Measurements from ENCODE around the gene PRXL2A.
"Not testable (repeated sequence)": the region's sequence is repeated elsewhere in the genome, so short reads cannot be mapped to it uniquely, and the experiment has no call there.

Gene PRXL2A

GRCh38 chr10:80415734-80416478 is 7.6 kb downstream of the PRXL2A start:
- Mint-ChIP-seq H3K4me1 (peaks cover 22 to 45% of the 10 kb centered on the region in 2 donors), H3K9me3 (no peaks in the 10 kb centered on the region), H3K27ac (no peak overlapping the region), H3K4me3 (no peak overlapping the region), H3K27me3 (no peaks in the 10 kb centered on the region), H3K36me3 (peaks cover 4 to 6% of the 10 kb centered on the region in 2 donors)
- ATAC-seq (replicated peaks) = no peak
- DNase-seq = no peak

- Mint-ChIP-seq H3K27me3 (no peaks in the 10 kb centered on the region), H3K27ac (no peak overlapping the region), H3K9me3 (no peaks in the 10 kb centered on the region), H3K4me3 (no peak overlapping the region), H3K36me3 (peaks cover 4 to 6% of the 10 kb centered on the region in 2 donors), H3K4me1 (peaks cover 25 to 49% of the 10 kb centered on the region in 2 donors)
- DNase-seq (no peak), ATAC-seq (replicated peaks) (no peak)
These were observed 8.2 kb downstream of the PRXL2A start for GRCh38 chr10:80416479-80417098.

GRCh38 chr10:80417256-80417655 is 8.9 kb downstream of the PRXL2A start:
- not testable (repeated sequence) for DNase-seq; H3K27me3 Mint-ChIP-seq; H3K4me3 Mint-ChIP-seq; ATAC-seq (replicated peaks); H3K27ac Mint-ChIP-seq; H3K36me3 Mint-ChIP-seq; H3K9me3 Mint-ChIP-seq
- peaks cover 27 to 54% of the 10 kb centered on the region in 2 donors for H3K4me1 Mint-ChIP-seq

GRCh38 chr10:80421050-80421706 is 12.8 kb downstream of the PRXL2A start:
- no peak for DNase-seq
- Mint-ChIP-seq H3K4me1 (peaks cover 22 to 49% of the 10 kb centered on the region in 2 donors), H3K4me3 (peak overlapping the region in 1 of 2 donors; percentile 44), H3K27ac (no peak overlapping the region), H3K9me3 (no peaks in the 10 kb centered on the region), H3K27me3 (no peaks in the 10 kb centered on the region), H3K36me3 (peaks cover 21 to 30% of the 10 kb centered on the region in 2 donors)
- no peak for ATAC-seq (replicated peaks)

- ATAC-seq (replicated peaks) = peak; percentile 91 to 93
- no peak for DNase-seq
- Mint-ChIP-seq H3K36me3 (peaks cover 24 to 34% of the 10 kb centered on the region in 2 donors), H3K4me1 (peaks cover 22 to 49% of the 10 kb centered on the region in 2 donors), H3K27ac (peak overlapping the region; percentile 81), H3K4me3 (no peak overlapping the region), H3K27me3 (no peaks in the 10 kb centered on the region), H3K9me3 (no peaks in the 10 kb centered on the region)
These were observed 13.6 kb downstream of the PRXL2A start for GRCh38 chr10:80421707-80422536.

- no peaks in the 10 kb centered on the region for H3K27me3 Mint-ChIP-seq
- no peaks in the 10 kb centered on the region for H3K9me3 Mint-ChIP-seq
- peaks cover 14 to 32% of the 10 kb centered on the region in 2 donors for H3K4me1 Mint-ChIP-seq
- no peak for DNase-seq
- ATAC-seq (replicated peaks) = no peak
- H3K4me3 Mint-ChIP-seq = no peak overlapping the region
- H3K27ac Mint-ChIP-seq = no peak overlapping the region
- H3K36me3 Mint-ChIP-seq = peaks cover 47 to 54% of the 10 kb centered on the region in 2 donors
These were observed 17.6 kb downstream of the PRXL2A start for GRCh38 chr10:80425901-80426300.

- DNase-seq (no peak), ATAC-seq (replicated peaks) (no peak)
- H3K27ac Mint-ChIP-seq = no peak overlapping the region
- H3K9me3 Mint-ChIP-seq = no peaks in the 10 kb centered on the region
- no peaks in the 10 kb centered on the region for H3K27me3 Mint-ChIP-seq
- H3K4me1 Mint-ChIP-seq = peaks cover 6 to 16% of the 10 kb centered on the region in 2 donors
- peaks cover 48 to 56% of the 10 kb centered on the region in 2 donors for H3K36me3 Mint-ChIP-seq
- H3K4me3 Mint-ChIP-seq = no peak overlapping the region
These were observed 19.2 kb downstream of the PRXL2A start for GRCh38 chr10:80427541-80427940.

GRCh38 chr10:80429521-80429973 is 21.2 kb downstream of the PRXL2A start:
- Mint-ChIP-seq H3K4me3 (no peak overlapping the region), H3K9me3 (no peaks in the 10 kb centered on the region), H3K27me3 (no peaks in the 10 kb centered on the region), H3K4me1 (peaks cover 0 to 5% of the 10 kb centered on the region in 2 donors), H3K36me3 (peaks cover 40 to 58% of the 10 kb centered on the region in 2 donors), H3K27ac (no peak overlapping the region)
- DNase-seq = no peak
- no peak for ATAC-seq (replicated peaks)

- Mint-ChIP-seq H3K27ac (no peak overlapping the region), H3K27me3 (no peaks in the 10 kb centered on the region), H3K9me3 (no peaks in the 10 kb centered on the region), H3K4me1 (peaks cover 0 to 5% of the 10 kb centered on the region in 2 donors), H3K36me3 (peaks cover 21 to 29% of the 10 kb centered on the region in 2 donors), H3K4me3 (no peak overlapping the region)
- DNase-seq = no peak
- no peak for ATAC-seq (replicated peaks)
These were observed 24.8 kb downstream of the PRXL2A start for GRCh38 chr10:80433134-80433533.

- no peaks in the 10 kb centered on the region for H3K27me3 Mint-ChIP-seq
- no peaks in the 10 kb centered on the region for H3K4me1 Mint-ChIP-seq
- no peak for ATAC-seq (replicated peaks)
- peaks cover 7 to 14% of the 10 kb centered on the region in 2 donors for H3K36me3 Mint-ChIP-seq
- DNase-seq = no peak
- no peak overlapping the region for H3K27ac Mint-ChIP-seq
- no peaks in the 10 kb centered on the region for H3K9me3 Mint-ChIP-seq
- no peak overlapping the region for H3K4me3 Mint-ChIP-seq
These were observed 28.2 kb downstream of the PRXL2A start for GRCh38 chr10:80436446-80437098.

GRCh38 chr10:80437227-80437626 is 28.9 kb downstream of the PRXL2A start:
- no peaks in the 10 kb centered on the region for H3K9me3 Mint-ChIP-seq
- no peak for ATAC-seq (replicated peaks)
- H3K27me3 Mint-ChIP-seq = no peaks in the 10 kb centered on the region
- no peak for DNase-seq
- peaks cover 6 to 11% of the 10 kb centered on the region in 2 donors for H3K36me3 Mint-ChIP-seq
- H3K27ac Mint-ChIP-seq = no peak overlapping the region
- no peak overlapping the region for H3K4me3 Mint-ChIP-seq
- H3K4me1 Mint-ChIP-seq = no peaks in the 10 kb centered on the region

GRCh38 chr10:80441831-80442230 is 33.5 kb downstream of the PRXL2A start:
- Mint-ChIP-seq H3K4me1 (peaks cover 9 to 14% of the 10 kb centered on the region in 2 donors), H3K4me3 (no peak overlapping the region), H3K27ac (no peak overlapping the region), H3K27me3 (peaks cover 0 to 5% of the 10 kb centered on the region in 2 donors), H3K36me3 (no peaks in the 10 kb centered on the region), H3K9me3 (no peaks in the 10 kb centered on the region)
- ATAC-seq (replicated peaks) (no peak), DNase-seq (no peak)

GRCh38 chr10:80442879-80443278 is 34.5 kb downstream of the PRXL2A start:
- H3K27ac Mint-ChIP-seq = no peak overlapping the region

More at GRCh38 chr10:80442879-80443278, 34.5 kb downstream of the PRXL2A start:
- ATAC-seq (replicated peaks) = no peak
- H3K27me3 Mint-ChIP-seq = peaks cover 0 to 5% of the 10 kb centered on the region in 2 donors
- no peaks in the 10 kb centered on the region for H3K9me3 Mint-ChIP-seq
- H3K4me1 Mint-ChIP-seq = peaks cover 11 to 14% of the 10 kb centered on the region in 2 donors
- DNase-seq = no peak
- H3K36me3 Mint-ChIP-seq = no peaks in the 10 kb centered on the region
- no peak overlapping the region for H3K4me3 Mint-ChIP-seq

Measured in stimulated activated naive B cell treated with anti-CD40 and anti-IgM and Interleukin-4, amounts not matched to agents 10 μg/mL and 1 μg/mL and 100 μg/mL, for 72 hours (primary cell).